NCI-H2196 treated with DMSO at 0.1 percent for 48 hours (cell line): ENCODE measurements around the gene BPIFB1.

Source experiments
- DNase-seq: peaks from one replicate; lab custom pipeline; 2025; ENCODE audit not compliant: unreplicated experiment; lab: John Stamatoyannopoulos, UW

Gene BPIFB1, protein sequence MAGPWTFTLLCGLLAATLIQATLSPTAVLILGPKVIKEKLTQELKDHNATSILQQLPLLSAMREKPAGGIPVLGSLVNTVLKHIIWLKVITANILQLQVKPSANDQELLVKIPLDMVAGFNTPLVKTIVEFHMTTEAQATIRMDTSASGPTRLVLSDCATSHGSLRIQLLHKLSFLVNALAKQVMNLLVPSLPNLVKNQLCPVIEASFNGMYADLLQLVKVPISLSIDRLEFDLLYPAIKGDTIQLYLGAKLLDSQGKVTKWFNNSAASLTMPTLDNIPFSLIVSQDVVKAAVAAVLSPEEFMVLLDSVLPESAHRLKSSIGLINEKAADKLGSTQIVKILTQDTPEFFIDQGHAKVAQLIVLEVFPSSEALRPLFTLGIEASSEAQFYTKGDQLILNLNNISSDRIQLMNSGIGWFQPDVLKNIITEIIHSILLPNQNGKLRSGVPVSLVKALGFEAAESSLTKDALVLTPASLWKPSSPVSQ

DNA sequence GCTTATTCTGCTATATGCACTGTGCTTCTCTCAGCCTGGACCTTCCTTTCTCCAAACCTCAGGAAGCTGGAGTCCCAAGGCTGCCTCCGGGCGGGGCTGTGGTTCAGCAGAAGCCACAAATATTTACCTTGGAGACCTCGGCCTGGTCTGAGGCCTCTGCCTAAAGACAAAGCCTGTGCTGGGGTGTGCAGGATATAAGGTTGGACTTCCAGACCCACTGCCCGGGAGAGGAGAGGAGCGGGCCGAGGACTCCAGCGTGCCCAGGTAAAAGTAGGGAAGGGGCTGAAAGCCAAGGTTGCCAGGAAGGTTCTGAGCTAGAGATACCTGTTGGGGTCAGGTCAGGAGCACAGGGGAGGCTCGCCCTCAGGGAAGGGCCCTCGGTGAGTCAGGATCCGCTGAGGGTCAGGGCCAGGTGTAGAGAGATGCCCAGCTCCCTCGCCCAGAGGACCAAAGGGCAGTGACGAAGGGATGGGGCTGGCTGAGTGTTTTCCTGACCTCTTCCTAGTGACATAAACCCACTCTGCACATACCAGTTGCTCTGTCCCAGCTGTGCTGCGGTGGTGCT, at the start of gene BPIFB1:
Gene BPIFB1, plus strand, starts transcription at position 224 of the 565 bp plus-strand sequence. CDS start 2,860 bp downstream, outside the sequence.
- no peak for DNase-seq

GRCh38 chr20:33234050-33234449, 49.0 kb upstream of the BPIFB1 start:
- DNase-seq: no peak

DNA sequence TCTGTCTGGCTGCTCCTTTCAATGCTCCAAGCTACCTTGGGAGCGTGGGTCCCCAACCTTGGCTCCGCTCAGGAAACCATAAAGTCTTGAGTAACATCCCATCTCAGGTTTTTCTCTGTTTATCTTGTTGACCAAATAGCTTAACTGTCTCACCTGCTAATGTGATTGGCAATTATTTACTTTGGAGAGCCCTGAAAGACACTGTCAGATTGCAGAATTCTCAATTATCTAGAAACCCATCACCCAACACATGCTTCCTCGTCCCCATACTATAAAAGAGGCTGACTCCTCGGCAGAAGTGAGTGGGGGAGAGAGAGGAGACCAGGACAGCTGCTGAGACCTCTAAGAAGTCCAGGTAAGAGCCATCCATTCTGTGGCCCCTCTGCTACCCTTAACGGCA, 47.3 kb upstream of the BPIFB1 start, which contains the start of gene BPIFA1:
Gene BPIFA1, plus strand, starts transcription at position 301 of the 400 bp plus-strand sequence. CDS start 1,716 bp downstream, outside the sequence.
- DNase-seq: no peak

DNA sequence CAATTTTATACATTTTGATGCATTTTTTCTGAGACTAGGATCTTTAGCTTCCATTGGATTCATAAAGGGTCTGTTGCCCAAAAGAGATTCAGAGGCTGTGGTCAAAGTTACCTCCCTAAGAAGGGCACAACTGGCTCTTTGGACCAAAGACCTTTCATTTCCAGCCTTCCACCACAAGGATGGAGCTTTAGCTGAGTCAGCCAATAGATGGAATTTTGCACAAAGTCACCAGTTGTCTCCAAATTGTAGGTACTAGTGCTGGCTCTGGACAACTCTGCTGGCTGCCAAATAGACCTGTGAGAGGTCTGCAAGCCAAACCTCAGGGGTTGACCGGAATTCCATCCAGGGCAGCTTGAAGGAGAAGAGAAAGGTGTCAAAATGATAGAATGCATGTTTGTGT, 46.7 kb upstream of the BPIFB1 start:
- no peak for DNase-seq

DNA sequence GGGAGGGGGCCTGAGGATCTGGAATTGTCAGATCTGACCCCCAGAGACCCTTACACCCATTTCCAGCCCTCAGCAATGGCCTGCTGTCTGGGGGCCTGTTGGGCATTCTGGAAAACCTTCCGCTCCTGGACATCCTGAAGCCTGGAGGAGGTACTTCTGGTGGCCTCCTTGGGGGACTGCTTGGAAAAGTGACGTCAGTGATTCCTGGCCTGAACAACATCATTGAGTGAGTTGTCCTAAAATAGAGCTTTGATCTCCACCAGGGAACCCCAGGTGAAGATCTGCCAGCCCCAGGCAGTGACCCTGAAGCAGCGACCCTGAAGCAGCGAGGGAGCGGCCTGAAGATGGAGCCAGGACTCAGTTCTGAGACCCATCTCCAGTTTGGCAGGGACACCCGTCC, 45.0 kb upstream of the BPIFB1 start:
- no peak for DNase-seq

DNA sequence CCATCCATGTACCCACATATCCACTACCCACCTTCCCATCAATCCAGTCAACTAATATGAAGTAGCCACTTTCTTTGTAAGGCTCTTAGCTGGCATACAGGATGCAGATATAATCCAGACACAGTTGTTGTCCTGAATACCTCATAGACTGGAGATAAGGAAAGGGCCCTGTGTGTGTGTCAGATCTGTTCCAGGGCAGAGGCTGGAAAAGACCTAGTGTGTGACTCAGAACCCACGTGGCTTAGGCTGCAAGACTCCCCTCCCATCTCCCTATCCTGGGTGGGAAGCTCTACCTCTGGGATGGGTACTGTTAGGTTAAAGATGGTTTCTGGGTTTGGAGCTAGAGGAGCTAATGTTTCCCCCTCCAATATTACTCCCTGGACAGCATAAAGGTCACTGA, 43.6 kb upstream of the BPIFB1 start:
- no peak for DNase-seq

GRCh38 chr20:33239979-33240736, 42.9 kb upstream of the BPIFB1 start:
- DNase-seq: no peak

DNA sequence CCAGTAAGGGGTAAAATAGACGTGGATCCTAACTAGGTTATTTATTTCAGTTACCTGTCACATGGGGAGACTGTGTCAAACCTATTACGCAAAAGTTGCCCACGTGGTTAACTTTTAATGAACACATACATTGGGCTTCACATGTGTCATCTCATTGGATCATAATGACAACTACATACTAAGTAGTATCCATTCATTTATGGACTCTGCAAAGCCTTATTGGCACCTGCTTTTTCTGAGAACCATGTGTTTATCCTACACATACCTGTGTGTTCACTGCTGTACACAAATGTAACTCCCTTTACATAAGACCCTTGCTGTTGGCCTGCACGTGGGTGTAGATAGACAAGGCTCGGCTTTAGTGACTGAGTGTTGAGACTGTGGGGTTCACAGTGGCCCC, 42.1 kb upstream of the BPIFB1 start:
- DNase-seq: no peak

DNA sequence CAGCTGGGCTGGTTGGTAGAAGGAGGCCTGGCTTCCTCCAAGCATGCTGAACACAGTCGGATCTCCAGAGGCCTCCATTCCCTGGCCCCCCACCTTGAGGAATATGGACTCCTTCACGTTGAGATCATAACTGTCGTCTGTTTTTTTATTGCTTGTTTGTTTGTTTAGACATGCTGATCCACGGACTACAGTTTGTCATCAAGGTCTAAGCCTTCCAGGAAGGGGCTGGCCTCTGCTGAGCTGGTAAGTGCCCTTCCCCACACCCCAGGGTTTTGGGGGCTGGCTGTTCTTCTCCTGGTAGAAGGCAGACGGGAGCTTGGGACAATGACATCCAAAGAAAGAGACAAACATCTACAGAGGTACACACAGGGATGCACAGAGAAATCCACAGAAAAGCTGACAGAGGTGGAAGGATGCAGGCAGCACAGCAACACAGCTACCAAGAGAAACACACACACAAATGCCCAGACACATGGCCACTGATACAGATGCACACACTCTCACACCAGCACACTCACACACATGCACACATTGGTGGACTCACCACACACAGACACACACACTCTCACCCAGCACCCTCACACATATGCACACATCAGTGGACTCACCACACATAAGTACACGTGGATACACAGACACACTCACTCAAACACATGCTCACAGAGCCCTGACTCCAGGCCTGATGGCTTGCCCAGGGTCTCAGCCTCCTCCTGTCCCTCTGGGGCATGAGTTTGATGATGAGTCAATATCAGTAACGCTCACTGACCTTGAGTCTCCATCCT, 40.5 kb upstream of the BPIFB1 start:
- DNase-seq: no peak

DNA sequence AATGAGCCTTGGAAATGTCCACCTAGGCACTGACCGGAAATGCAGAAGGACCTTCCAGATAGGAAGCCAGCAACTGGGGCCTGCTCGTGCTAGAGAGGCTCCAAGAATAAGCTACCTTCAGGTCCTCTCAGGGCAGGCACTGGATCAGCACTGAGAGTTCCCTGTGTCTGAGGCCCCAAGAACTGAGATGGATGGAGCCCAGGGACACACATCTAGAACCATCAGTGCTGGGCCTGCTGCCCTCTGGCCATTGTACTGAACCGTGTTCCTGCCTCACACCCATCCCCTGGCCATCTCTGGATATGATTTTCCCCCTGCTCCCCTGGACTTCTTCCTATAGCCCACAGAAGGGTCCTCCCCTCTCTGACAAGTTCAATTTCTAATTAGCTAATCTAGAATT, 36.9 kb upstream of the BPIFB1 start:
- DNase-seq: no peak

- DNase-seq: no peak
These were observed 33.6 kb upstream of the BPIFB1 start for GRCh38 chr20:33249456-33249855.

GRCh38 chr20:33250666-33251065, 32.3 kb upstream of the BPIFB1 start:
- DNase-seq: no peak

DNA sequence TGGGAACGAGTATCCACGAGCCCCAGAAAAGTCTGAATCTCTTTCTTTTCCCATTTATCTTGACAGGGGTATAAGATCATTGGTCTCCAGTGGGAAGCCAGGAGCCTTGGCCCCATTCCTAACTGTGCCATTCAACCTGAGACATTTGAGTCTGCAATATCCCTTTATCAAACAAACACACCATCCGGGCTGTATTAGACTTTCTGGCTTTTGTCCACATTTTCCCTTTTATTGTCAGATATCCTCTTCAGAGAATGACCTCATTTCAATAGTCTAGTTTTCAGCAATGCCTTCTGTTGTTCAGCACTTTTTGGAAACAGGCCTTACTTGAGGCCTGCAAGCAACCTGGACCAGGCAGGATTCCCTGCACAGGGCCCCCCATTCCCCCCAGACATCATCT, 31.5 kb upstream of the BPIFB1 start:
- DNase-seq: peak; percentile 60

DNA sequence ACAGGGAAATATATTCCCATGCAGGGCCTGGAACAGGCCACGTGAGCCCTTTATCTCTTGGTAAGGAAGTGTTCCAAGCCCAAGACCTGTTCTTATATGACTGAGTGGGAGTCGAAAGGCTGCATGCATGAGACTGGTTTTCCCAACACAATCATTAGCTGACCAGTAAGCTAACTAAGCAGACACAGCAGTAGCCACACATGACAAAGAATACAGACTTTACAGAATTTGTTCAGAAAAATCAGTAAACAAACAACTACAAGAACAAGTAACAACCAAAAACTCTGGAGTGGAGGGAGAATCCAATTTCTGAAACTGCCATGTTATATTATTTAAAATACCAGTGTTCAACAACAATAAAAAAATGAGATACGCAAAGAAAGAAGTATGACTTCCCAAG, 30.6 kb upstream of the BPIFB1 start:
- DNase-seq: no peak

DNA sequence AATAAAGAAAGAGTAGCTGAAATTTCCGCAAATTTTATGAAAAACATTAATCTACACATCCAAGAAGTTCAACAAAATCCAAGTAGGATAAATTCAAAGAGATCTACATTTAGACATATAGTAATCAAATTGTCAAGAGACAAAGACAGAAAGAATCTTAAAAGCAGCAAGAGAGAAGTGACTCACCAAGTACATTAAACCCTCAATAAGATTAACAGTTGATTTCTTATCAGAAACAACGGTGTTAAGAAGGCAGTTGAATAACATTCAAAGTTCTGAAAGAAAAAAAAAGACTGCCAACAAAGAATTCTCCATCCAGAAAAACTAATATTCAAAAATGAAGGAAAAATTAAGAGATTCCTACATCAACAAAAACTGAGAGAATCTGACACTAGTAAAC, 28.0 kb upstream of the BPIFB1 start:
- DNase-seq: no peak

GRCh38 chr20:33257237-33257636, 25.8 kb upstream of the BPIFB1 start:
- no peak for DNase-seq

DNA sequence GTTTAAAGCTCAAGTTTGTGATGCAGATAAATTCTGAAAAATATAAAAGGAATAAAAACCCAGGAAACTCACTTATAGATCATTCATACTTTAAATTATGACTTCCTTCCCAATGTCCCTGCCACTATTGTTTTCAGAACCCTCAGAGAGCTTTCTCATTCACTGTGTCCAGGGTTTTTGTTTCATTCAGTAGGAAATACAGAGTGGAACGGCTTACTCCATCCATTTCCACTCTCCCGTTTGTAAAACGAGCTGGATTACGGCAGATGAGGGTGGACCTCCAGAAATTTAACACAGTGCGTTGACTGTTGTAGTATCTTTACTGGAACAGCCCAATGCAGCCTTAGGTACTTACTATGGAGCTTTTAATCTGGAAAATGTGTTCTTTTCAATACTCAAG, 23.6 kb upstream of the BPIFB1 start:
- no peak for DNase-seq

DNA sequence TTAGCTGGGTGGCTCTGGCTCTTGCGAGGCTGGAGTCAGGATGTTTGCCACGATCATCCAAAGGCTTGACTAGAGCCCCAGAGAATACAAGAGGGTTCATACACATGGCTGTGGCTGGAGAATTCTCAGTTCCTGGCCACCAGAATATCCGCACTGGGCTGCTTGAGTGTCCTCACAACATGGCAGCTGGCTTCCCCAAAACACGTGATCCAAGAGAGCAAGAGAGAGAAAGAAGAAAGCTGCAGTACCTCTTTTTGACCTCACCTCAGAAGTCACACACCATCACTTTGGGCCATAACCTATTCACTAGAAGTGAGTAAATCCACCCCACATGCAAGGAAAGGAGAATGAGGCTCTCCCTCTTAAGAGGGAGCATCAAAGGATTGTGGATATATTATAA, 21.5 kb upstream of the BPIFB1 start:
- DNase-seq: no peak

- peak; percentile 61 for DNase-seq
These were observed 20.4 kb upstream of the BPIFB1 start for GRCh38 chr20:33262658-33263065.

GRCh38 chr20:33263784-33264183, 19.2 kb upstream of the BPIFB1 start:
- no peak for DNase-seq

- no peak for DNase-seq
These were observed 15.3 kb upstream of the BPIFB1 start for GRCh38 chr20:33267701-33268100.
